GM12874 (cell line): ENCODE data around the gene HRAS.

ENCODE experiments used
- TF ChIP-seq, protein P1 (sequence below): IDR thresholded peaks from 2 replicates; pipeline ENCODE4 v1.5.1; 2011; ENCODE audit warnings: low read depth, mild to moderate bottlenecking, control low read depth, low read length, moderate library complexity; ENCODE audit not compliant: insufficient read depth

The HRAS gene

DNA sequence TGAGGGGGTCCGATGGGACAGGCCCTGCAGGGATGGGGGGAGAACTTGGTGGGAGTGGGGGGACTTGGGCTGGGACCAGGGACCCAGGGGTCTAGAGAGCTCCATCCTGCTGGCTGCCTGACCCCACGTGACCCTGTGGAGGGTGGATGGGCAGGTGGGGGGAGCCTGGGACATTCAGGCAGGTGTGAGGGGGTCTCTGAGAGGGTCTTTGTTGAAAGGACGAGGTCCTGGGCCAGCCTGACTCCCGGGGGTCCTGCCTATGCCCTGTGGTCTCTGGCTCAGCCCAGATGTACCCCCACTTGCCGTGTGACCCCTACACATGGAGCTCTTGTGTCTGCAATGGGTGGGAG is 9.4 kb upstream of the HRAS start:
- TF ChIP-seq, protein P1, sequence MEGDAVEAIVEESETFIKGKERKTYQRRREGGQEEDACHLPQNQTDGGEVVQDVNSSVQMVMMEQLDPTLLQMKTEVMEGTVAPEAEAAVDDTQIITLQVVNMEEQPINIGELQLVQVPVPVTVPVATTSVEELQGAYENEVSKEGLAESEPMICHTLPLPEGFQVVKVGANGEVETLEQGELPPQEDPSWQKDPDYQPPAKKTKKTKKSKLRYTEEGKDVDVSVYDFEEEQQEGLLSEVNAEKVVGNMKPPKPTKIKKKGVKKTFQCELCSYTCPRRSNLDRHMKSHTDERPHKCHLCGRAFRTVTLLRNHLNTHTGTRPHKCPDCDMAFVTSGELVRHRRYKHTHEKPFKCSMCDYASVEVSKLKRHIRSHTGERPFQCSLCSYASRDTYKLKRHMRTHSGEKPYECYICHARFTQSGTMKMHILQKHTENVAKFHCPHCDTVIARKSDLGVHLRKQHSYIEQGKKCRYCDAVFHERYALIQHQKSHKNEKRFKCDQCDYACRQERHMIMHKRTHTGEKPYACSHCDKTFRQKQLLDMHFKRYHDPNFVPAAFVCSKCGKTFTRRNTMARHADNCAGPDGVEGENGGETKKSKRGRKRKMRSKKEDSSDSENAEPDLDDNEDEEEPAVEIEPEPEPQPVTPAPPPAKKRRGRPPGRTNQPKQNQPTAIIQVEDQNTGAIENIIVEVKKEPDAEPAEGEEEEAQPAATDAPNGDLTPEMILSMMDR, result no peak

DNA sequence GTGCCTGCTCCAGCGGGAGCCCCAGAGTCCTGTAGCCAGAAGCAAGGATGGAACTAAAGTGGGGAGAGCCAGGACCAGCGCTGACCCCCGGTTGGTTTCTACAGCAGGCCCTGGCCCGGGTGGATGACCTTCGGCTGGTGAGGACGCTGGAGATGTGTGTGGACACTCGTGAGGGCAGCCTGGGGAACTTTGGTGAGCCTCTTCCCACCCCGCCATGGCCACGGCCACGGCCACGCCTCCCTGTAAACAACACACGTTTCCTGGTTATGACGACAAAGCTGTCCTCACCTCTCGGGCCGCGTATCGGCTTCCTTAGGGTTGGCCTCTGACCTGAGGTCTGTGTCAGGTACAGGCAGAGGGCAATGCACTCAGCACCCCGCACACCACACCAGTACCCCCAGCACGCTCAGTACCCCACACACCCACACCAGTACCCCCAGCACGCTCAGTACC is 6.1 kb upstream of the HRAS start:
- TF ChIP-seq, protein P1, result no peak

DNA sequence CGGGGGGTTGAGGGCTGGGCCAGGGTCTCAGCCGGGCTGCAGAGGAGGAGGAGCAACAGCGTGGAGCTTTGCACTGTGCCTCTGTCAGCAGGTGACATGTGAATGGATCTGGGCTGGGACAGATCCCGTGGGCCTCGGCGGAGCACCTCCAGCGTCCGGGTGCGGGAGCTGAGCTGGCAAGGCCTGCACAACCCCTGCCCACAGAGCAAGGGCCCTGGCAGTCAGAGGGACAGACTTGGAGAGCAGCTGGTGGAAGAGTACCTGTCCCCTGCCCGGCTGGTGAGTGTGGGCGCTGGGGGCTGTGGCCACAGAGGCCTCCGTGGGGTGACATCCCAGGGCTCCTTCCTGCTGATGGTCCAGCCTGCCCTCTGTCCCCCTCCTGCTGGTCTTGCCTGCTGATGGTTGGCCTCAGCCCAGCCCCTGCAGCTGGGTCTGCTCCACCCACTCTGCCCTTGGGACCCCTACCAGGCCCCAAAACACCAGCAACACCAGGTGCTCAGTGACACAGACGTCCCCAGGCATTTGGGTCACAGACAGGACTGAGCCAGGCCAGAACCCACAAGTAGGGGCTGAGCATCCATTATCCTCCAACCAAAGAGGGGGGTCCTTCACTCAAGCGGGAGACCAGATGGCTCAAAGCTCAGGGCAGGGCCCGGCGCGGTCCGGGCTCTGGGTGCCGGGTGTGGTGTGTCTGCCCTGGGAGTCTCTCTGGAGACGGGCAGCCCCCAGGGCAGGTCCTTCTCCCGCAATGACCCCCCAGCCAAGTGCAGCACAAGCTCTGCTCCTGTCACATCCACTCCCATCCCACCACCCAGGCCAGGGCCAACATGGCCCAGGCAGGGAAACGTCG is 5.4 kb upstream of the HRAS start:
- TF ChIP-seq, protein P1, result no peak

DNA sequence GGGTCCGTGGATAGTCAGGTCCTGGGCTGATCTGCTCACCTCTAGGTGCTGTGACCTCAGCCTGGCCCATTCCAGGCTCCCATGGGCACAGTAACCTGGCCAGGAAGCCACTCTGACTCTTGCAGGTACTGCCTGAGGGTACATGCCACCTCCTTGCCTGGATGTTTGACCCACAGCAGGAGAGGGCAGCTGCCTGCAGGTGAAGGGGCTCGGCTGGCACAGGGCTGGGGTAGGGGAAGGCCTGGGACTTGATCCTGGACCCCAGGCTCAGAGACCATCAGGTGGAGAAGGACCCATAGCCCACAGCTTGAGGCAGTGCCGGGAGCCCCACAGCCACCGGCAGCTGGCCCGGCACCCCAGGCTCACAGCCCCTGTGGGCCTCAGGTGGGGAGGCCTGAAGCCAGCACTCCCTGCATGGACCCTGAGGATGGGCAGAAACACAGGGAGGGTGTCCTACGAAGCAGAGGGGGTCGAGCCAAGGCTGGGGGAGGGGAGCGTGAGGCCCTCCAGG is 4.7 kb upstream of the HRAS start:
- TF ChIP-seq, protein P1, result no peak

DNA sequence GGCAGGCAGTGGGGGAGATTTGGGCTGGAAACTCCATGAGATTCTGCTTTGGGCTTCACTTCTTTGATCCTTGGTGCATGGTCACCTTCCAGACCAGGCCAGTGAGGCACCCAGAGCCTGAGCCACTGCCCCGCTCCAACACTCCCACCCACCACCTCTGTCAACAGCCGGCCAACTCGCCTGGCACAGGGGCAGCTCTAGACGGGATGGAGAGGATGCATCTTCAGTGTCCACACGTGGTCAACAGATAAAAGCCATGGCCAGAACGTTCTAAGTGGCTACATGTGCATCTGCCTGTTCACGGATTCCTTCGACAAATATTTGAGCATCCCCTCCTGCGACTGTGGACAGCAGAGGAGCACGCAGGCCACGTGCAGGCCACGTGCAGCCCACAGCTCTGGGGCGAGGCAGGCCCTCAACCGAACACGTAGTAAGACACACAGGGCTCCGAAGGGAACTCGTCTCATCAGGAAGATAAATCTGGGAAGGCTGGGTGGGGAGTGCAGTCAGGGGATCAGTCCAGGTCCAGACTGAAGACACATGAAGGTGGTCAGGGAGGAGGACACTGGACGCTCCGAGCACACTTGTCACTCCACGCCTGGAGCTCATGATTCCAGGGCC is 3.2 kb upstream of the HRAS start:
- TF ChIP-seq, protein P1, result no peak

DNA sequence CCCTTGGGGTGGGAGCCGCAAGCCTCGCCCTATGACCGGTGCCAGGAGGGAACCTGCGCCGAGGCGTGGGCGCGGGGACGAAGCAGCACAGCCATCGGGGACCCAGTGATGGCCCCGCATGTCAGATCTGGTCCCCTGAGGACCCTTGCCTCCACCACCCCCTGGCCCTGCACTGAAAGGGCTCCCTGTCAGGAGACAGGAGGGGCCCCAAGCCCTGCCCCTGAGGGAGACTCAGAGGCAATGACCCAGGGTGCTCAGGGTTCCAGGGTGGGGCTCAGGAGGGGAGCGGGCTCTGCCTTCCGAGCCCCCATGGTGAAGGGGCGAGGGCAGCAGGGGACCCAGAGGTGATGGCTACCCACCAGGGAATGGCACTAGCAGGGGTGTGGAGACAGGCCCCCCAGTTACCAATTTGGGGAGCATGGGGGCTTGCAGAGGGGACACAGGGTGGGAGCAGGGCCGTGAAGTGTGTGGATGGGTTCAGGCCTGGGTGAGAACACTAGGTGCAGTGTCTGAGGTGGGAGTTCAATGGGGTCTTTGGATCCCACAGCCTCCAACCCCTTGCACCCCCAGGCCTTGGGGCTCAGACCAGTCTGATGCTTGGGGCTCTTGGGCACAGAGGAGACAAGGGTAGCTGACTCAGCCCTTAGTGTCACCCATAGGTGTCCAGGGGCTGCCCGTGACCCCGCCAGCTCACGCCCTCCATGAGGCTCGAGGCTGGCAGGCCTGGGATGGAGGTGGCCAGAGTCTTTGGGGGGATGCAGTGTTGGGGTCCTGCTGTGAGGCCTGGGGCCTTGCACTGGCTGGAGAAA is 2.5 kb upstream of the HRAS start:
- TF ChIP-seq, protein P1, result no peak

DNA sequence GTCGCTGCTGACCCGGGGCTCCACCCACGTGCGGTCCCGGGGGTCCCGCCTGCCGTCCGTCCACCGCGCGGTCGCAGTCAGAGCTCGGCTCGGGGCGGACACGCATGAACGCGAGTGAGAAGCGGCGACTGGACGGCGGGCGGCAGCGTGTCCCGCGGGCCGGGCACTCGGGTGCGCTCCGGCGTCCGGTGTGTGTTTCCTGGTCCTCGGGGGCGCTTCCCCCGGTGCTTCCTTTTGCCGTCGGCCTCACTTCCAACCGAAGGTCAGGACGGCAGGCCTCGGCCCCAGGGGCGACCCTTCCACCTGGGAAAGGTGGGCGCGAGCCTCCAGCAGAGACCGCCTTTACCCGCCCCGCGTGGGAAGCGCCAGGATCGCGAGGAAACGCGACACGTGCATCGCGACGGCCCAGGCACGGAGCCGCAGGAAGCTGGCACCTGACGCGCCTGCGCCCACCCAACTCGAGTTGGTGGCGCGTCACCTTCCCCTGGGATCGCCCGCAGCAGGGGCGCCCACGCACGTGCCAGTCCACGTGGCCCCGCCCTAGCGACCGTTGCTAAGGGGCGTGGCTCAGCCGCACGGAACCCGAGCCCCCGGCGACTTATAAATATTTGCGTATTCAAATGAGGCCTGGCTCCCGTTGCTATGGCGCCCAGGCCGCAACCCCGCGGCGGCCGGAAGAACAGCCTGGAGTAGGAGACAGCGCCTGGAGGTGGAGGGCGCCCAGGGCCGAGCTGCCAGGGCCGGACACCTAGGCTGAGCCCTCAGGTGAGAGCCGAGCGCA is 1.7 kb upstream of the HRAS start, which contains the start of gene LRRC56:
TSS of gene LRRC56 (plus strand) at position 687 of the 781 bp plus-strand sequence. CDS start 3,158 bp downstream, outside the sequence.
- TF ChIP-seq, protein P1, result no peak
